ENCODE results near the gene GRHL3.
A peak's percentile ranks its signal among the peaks of the same experiment; 100 is the strongest.

The GRHL3 gene

GRCh38 chr1:24317956-24318614, 1.1 kb upstream of the GRHL3 start:
- DNase-seq (ENCODE audit: low read depth in 2 of 2) = no peak

- no peak for DNase-seq (ENCODE audit: low read depth in 2 of 2)
Measured at GRCh38 chr1:24318615-24319311, 394 bp upstream of the GRHL3 start.

- no peak for DNase-seq (ENCODE audit: low read depth in 2 of 2)
Measured at GRCh38 chr1:24319962-24320361, 805 bp downstream of the GRHL3 start.

- DNase-seq (ENCODE audit: low read depth in 2 of 2) = no peak
Measured at GRCh38 chr1:24321126-24321525, 2.0 kb downstream of the GRHL3 start.

- peak; percentile 20 to 22 for DNase-seq (ENCODE audit: low read depth in 2 of 2)
Measured at GRCh38 chr1:24321697-24322469, 2.7 kb downstream of the GRHL3 start.

GRCh38 chr1:24322470-24323177, 3.5 kb downstream of the GRHL3 start:
- no peak for DNase-seq (ENCODE audit: low read depth in 2 of 2)

GRCh38 chr1:24323281-24323680, 4.1 kb downstream of the GRHL3 start:
- DNase-seq (ENCODE audit: low read depth in 2 of 2) = no peak

GRCh38 chr1:24324903-24325302, 5.7 kb downstream of the GRHL3 start:
- DNase-seq (ENCODE audit: low read depth in 2 of 2) = no peak

- no peak for DNase-seq (ENCODE audit: low read depth in 2 of 2)
Measured at GRCh38 chr1:24325587-24326449, 6.7 kb downstream of the GRHL3 start.

GRCh38 chr1:24327486-24327885, 8.3 kb downstream of the GRHL3 start:
- DNase-seq (ENCODE audit: low read depth in 2 of 2) = no peak

GRCh38 chr1:24327891-24328290, 8.7 kb downstream of the GRHL3 start:
- DNase-seq (ENCODE audit: low read depth in 2 of 2) = no peak

GRCh38 chr1:24329331-24329730, 10.2 kb downstream of the GRHL3 start:
- DNase-seq (ENCODE audit: low read depth in 2 of 2) = no peak

GRCh38 chr1:24329797-24330543, 10.8 kb downstream of the GRHL3 start:
- DNase-seq (ENCODE audit: low read depth in 2 of 2) = no peak

GRCh38 chr1:24331961-24332673, 13.0 kb downstream of the GRHL3 start:
- no peak for DNase-seq (ENCODE audit: low read depth in 2 of 2)

- DNase-seq (ENCODE audit: low read depth in 2 of 2) = no peak
Measured at GRCh38 chr1:24336075-24336474, 16.9 kb downstream of the GRHL3 start.

GRCh38 chr1:24337455-24337854, 18.3 kb downstream of the GRHL3 start:
- DNase-seq (ENCODE audit: low read depth in 2 of 2) = no peak

GRCh38 chr1:24338447-24338846, 19.3 kb downstream of the GRHL3 start:
- no peak for DNase-seq (ENCODE audit: low read depth in 2 of 2)

GRCh38 chr1:24339996-24340395, 20.8 kb downstream of the GRHL3 start:
- no peak for DNase-seq (ENCODE audit: low read depth in 2 of 2)

- DNase-seq (ENCODE audit: low read depth in 2 of 2) = no peak
Measured at GRCh38 chr1:24340770-24341169, 21.6 kb downstream of the GRHL3 start.

GRCh38 chr1:24341260-24341659, 22.1 kb downstream of the GRHL3 start:
- DNase-seq (ENCODE audit: low read depth in 2 of 2) = no peak

Measured in stimulated activated CD8-positive, alpha-beta memory T cell treated with anti-CD3 and anti-CD28 coated beads, Interleukin-7, amount 100 ng/mL, for 1 hour (primary cell).